Measurements from ENCODE around the gene TMPRSS13. TPM values are rescaled to one million over a fixed set of nuclear protein-coding genes. Genes with fewer than 3 reads are reported as not detected.

TMPRSS13 gene
- total and polyA plus RNA-seq, 9 of the 15 experiments (the other 6 are each of a cell fraction or from before 2014, with no cell fraction given), result 0.11 to 0.29 (median 0.15) TPM

GRCh38 chr11:117914991-117915618, 14.1 kb downstream of the TMPRSS13 start (continued):
- TF ChIP-seq MGA (IDR thresholded peaks at IDR 0.05) (no peak), L3MBTL2 (IDR thresholded peaks at IDR 0.05) (no peak), ZBTB43 (CRISPR knock-in tag; IDR thresholded peaks at IDR 0.05) (no peak), THAP7 (CRISPR knock-in tag; IDR thresholded peaks at IDR 0.05) (no peak), ZNF778 (CRISPR knock-in tag; IDR thresholded peaks at IDR 0.05) (no peak), POLR2A (conservative IDR thresholded peaks at IDR 0.05) (no peak), CBFA2T2 (conservative IDR thresholded peaks at IDR 0.05) (no peak), HCFC1 (IDR thresholded peaks at IDR 0.05; ENCODE audit: low read depth, low read length) (no peak), TOE1 (IDR thresholded peaks at IDR 0.05; ENCODE audit: borderline replicate concordance) (no peak), TOE1 (CRISPR knock-in tag; IDR thresholded peaks at IDR 0.05; ENCODE audit: borderline replicate concordance, low read depth) (no peak), NR1H2 (CRISPR knock-in tag; IDR thresholded peaks at IDR 0.05) (no peak)

All from K562 (cell line).